ENCODE data around the gene CNNM4. TPM values are rescaled to one million over a fixed set of nuclear protein-coding genes. Genes with fewer than 3 reads are reported as not detected.

The CNNM4 gene
- total RNA-seq, 1 experiment from 2014 or later: 12.5 TPM

- ATAC-seq (no peak), DNase-seq (no peak)
- Histone ChIP-seq H3K4me3 (ENCODE audit: low read length) (no peak overlapping the region), H3K79me2 (ENCODE audit: low read length) (no peaks in the 10 kb centered on the region), H3K9ac (ENCODE audit: low read length) (no peak overlapping the region), H4K20me1 (ENCODE audit: low read length) (no peaks in the 10 kb centered on the region), H3K27me3 (ENCODE audit: low read length) (no peaks in the 10 kb centered on the region), H3K36me3 (ENCODE audit: low read depth, low read length) (no peaks in the 10 kb centered on the region; the same call in 1 of the 2 replicates), H3K4me1 (ENCODE audit: insufficient read depth, low read length) (no peaks in the 10 kb centered on the region), H3K9me3 (ENCODE audit: low read length) (no peaks in the 10 kb centered on the region), H3K27ac (ENCODE audit: low read length) (no peak overlapping the region), H3K9me2 (replicated peaks; ENCODE audit: low read length) (no peaks in the 10 kb centered on the region), H3K4me2 (ENCODE audit: low read length) (no peak overlapping the region), H3F3A (ENCODE audit: low read length, unreplicated experiment) (no peaks in the 10 kb centered on the region), H2AFZ (ENCODE audit: low read length) (no peak overlapping the region)
- intact Hi-C loops (cut with micrococcal nuclease): no loop called here
- BruUV-seq (replicated peaks): no TSS peak
- CTCF ChIA-PET: no interaction called here
- POLR2A ChIA-PET (ENCODE audit: unreplicated experiment): no interaction called here
- no peak for TF ChIP-seq EZH2 (IDR thresholded peaks at IDR 0.05; ENCODE audit: low read length, unreplicated experiment)
- TF ChIP-seq CTCF (conservative IDR thresholded peaks at IDR 0.05; ENCODE audit: low read depth, low read length): no peak
- TF ChIP-seq EZH2phosphoT487 (IDR thresholded peaks at IDR 0.05; ENCODE audit: borderline replicate concordance, low read length): no peak
Observed at GRCh38 chr2:96727431-96727830, 33.3 kb upstream of the CNNM4 start.

GRCh38 chr2:96729748-96730147 is 31.0 kb upstream of the CNNM4 start:
- H3K4me2 ChIP-seq (ENCODE audit: low read length): no peak overlapping the region
- BruUV-seq (replicated peaks): no TSS peak

More at GRCh38 chr2:96729748-96730147, 31.0 kb upstream of the CNNM4 start:
- TF ChIP-seq CTCF (conservative IDR thresholded peaks at IDR 0.05; ENCODE audit: low read depth, low read length): no peak
- TF ChIP-seq EZH2phosphoT487 (IDR thresholded peaks at IDR 0.05; ENCODE audit: borderline replicate concordance, low read length): no peak
- no peak for TF ChIP-seq EZH2 (IDR thresholded peaks at IDR 0.05; ENCODE audit: low read length, unreplicated experiment)
- ATAC-seq: no peak
- H3K4me1 ChIP-seq (ENCODE audit: insufficient read depth, low read length): no peaks in the 10 kb centered on the region
- intact Hi-C loops (cut with micrococcal nuclease): no loop called here
- no peak overlapping the region for H3K9ac ChIP-seq (ENCODE audit: low read length)
- H3K79me2 ChIP-seq (ENCODE audit: low read length): no peaks in the 10 kb centered on the region
- H4K20me1 ChIP-seq (ENCODE audit: low read length): no peaks in the 10 kb centered on the region
- H3K9me3 ChIP-seq (ENCODE audit: low read length): no peaks in the 10 kb centered on the region
- no peak overlapping the region for H2AFZ ChIP-seq (ENCODE audit: low read length)
- H3K9me2 ChIP-seq (replicated peaks; ENCODE audit: low read length): no peaks in the 10 kb centered on the region
- H3F3A ChIP-seq (ENCODE audit: low read length, unreplicated experiment): no peaks in the 10 kb centered on the region
- no peaks in the 10 kb centered on the region for H3K27me3 ChIP-seq (ENCODE audit: low read length)
- no peak overlapping the region for H3K4me3 ChIP-seq (ENCODE audit: low read length)
- POLR2A ChIA-PET (ENCODE audit: unreplicated experiment): no interaction called here
- H3K27ac ChIP-seq (ENCODE audit: low read length): no peak overlapping the region
- DNase-seq: no peak
- CTCF ChIA-PET: interaction anchor here (0.7 kb wide), 1 partner anchor 150 kb away, joined by 3 read pairs; no protein-coding TSS in a partner anchor
- peaks cover 12% of the 10 kb centered on the region; the same call in 1 of the 2 replicates for H3K36me3 ChIP-seq (ENCODE audit: low read depth, low read length)
